H1 (cell line): ENCODE data around the gene TLX1. TPM values are rescaled to one million over a fixed set of nuclear protein-coding genes. Genes with fewer than 3 reads are reported as not detected.

Experiments
- ATF2 ChIP-seq: IDR thresholded peaks from 2 replicates; pipeline ENCODE4 v1.6.1; 2012; ENCODE audit warnings: low read length, inconsistent platforms
- FOSL1 ChIP-seq: IDR thresholded peaks from 2 replicates; pipeline ENCODE4 v1.6.1; 2011; ENCODE audit warnings: mild to moderate bottlenecking, low read depth, low read length, moderate library complexity; ENCODE audit not compliant: insufficient read depth
- polyA plus RNA-seq, 7 experiments: library from polyadenylated mRNA; depleted of rRNA in 3 of 7; stranded (reverse) in 5 of 7; unstranded in 2 of 7; fragments of >200 nt in 5 of 7; fragments of 200-250 nt in 2 of 7; gene quantifications; 1 replicate in 5 of 7; 2 replicates in 1 of 7; 4 replicates in 1 of 7; pipeline versions ENCODE4 v1.2.1 to v1.2.3, GENCODE V29; 2011 to 2013; ENCODE audit warnings: missing spikeins in 2 of 7, mixed read lengths in 2 of 7
- total RNA-seq: library from RNA; stranded (reverse); fragmentation: NEBNext Ultra II Directional; extraction: Animal tissue kit (Norgen Biotek cat#: 25700); gene quantifications from 2 replicates; pipeline ENCODE4 v1.2.1, GENCODE V29; 2021

TLX1 gene
- total and polyA plus RNA-seq, 2 of the 8 experiments (the other 6 are each of a cell fraction or from before 2014, with no cell fraction given), result not detected

GRCh38 chr10:101090597-101090996 is 40.5 kb upstream of the TLX1 start (continued):
- TF ChIP-seq ATF2 (no peak), FOSL1 (no peak)
- TF ChIP-seq, all 59 proteins: peak for 0
